Stimulated activated CD8-positive, alpha-beta memory T cell treated with anti-CD3 and anti-CD28 coated beads, Interleukin-4, amount 100 ng/mL, for 48 hours (primary cell): ENCODE data around the gene PAK3.

Source experiments
- DNase-seq: peaks from one replicate; pipeline ENCODE4 v3.0.0-alpha.2; 2020

PAK3 gene

GRCh38 chrX:111095974-111096895, at the start of gene PAK3:
Gene PAK3, plus strand, starts transcription at chrX:111096191. Its CDS starts 26,913 bp downstream, at chrX:111123104.
- no peak for DNase-seq

GRCh38 chrX:111047575-111047974, 48.4 kb upstream of the PAK3 start:
- DNase-seq = no peak

GRCh38 chrX:111052478-111052877, 43.5 kb upstream of the PAK3 start:
- no peak for DNase-seq

- no peak for DNase-seq
Measured at GRCh38 chrX:111071542-111072277, 24.3 kb upstream of the PAK3 start.

GRCh38 chrX:111083081-111083480, 12.9 kb upstream of the PAK3 start:
- no peak for DNase-seq

GRCh38 chrX:111086591-111087006, 9.4 kb upstream of the PAK3 start:
- DNase-seq = no peak

GRCh38 chrX:111088628-111089027, 7.4 kb upstream of the PAK3 start:
- DNase-seq = no peak

- no peak for DNase-seq
Measured at GRCh38 chrX:111090458-111090857, 5.5 kb upstream of the PAK3 start.

GRCh38 chrX:111098874-111099273, 2.9 kb downstream of the PAK3 start:
- DNase-seq = peak; percentile 74

GRCh38 chrX:111100191-111100590, 4.2 kb downstream of the PAK3 start:
- DNase-seq = no peak

- no peak for DNase-seq
Measured at GRCh38 chrX:111101580-111101979, 5.6 kb downstream of the PAK3 start.

GRCh38 chrX:111102636-111103035, 6.6 kb downstream of the PAK3 start:
- no peak for DNase-seq

GRCh38 chrX:111103246-111103645, 7.3 kb downstream of the PAK3 start:
- DNase-seq = no peak

- no peak for DNase-seq
Measured at GRCh38 chrX:111110098-111110775, 14.2 kb downstream of the PAK3 start.

GRCh38 chrX:111114806-111115205, 18.8 kb downstream of the PAK3 start:
- no peak for DNase-seq

- DNase-seq = no peak
Measured at GRCh38 chrX:111116666-111117065, 20.7 kb downstream of the PAK3 start.

- no peak for DNase-seq
Measured at GRCh38 chrX:111119341-111119740, 23.4 kb downstream of the PAK3 start.

GRCh38 chrX:111123125-111123524, 27.1 kb downstream of the PAK3 start:
- no peak for DNase-seq

GRCh38 chrX:111123606-111124179, 27.7 kb downstream of the PAK3 start:
- DNase-seq = no peak

- no peak for DNase-seq
Measured at GRCh38 chrX:111124418-111124817, 28.4 kb downstream of the PAK3 start.

GRCh38 chrX:111127038-111127437, 31.0 kb downstream of the PAK3 start:
- no peak for DNase-seq

GRCh38 chrX:111129921-111130320, 33.9 kb downstream of the PAK3 start:
- DNase-seq = no peak

- DNase-seq = no peak
Measured at GRCh38 chrX:111131572-111131971, 35.6 kb downstream of the PAK3 start.
